Posterior cingulate gyrus (tissue), 11 donors: Measurements from ENCODE around the gene HSPG2.
"Not testable (repeated sequence)": the region's sequence is repeated elsewhere in the genome, so short reads cannot be mapped to it uniquely, and the experiment has no call there.

ENCODE experiments used
- DNase-seq, 10 donors: peaks; one replicate each; pipeline versions ENCODE4 v3.0.0 to v3.0.0-alpha.2; 2020 to 2021; ENCODE audit warnings: mixed read lengths in 3 of 10
- intact Hi-C: fragments of 100-400 bp; cut with DNase I; formaldehyde crosslinking; loops from one replicate; pipeline ENCODE4 v1.15.1; 2023

Gene HSPG2

GRCh38 chr1:21937034-21937371, at the start of gene HSPG2:
HSPG2 (minus strand) TSS chr1:21937310; CDS start chr1:21937217, 93 bp downstream.
- intact Hi-C loops, result loop anchor here (5.0 kb wide), 1 partner anchor 155 kb away; the partner anchor contains the start of gene USP48

GRCh38 chr1:21986386-21986785, 49.3 kb upstream of the HSPG2 start:
- intact Hi-C loops, result not testable (repeated sequence)
- peak in 1 of 10 donors; percentile 25 for DNase-seq

More at GRCh38 chr1:21937034-21937371, at the start of gene HSPG2:
- DNase-seq, result no peak

GRCh38 chr1:21985893-21986292, 48.8 kb upstream of the HSPG2 start:
- intact Hi-C loops, DNase-seq: not testable (repeated sequence)

GRCh38 chr1:21983539-21983938, 46.4 kb upstream of the HSPG2 start:
- DNase-seq, result peak in 1 of 10 donors; percentile 14
- intact Hi-C loops, result not testable (repeated sequence)

GRCh38 chr1:21982122-21982521, 45.0 kb upstream of the HSPG2 start:
- intact Hi-C loops, result not testable (repeated sequence)
- DNase-seq, result peak in 1 of 10 donors; percentile 31

GRCh38 chr1:21981253-21981652, 44.1 kb upstream of the HSPG2 start:
- DNase-seq, result peak in 1 of 10 donors; percentile 22
- intact Hi-C loops, result not testable (repeated sequence)

GRCh38 chr1:21980515-21981220, 43.6 kb upstream of the HSPG2 start:
- peak in 1 of 10 donors; percentile 76 for DNase-seq
- intact Hi-C loops, result not testable (repeated sequence)

GRCh38 chr1:21978209-21978608, 41.1 kb upstream of the HSPG2 start:
- intact Hi-C loops, result not testable (repeated sequence)
- DNase-seq, result peak in 1 of 10 donors; percentile 43

- peak in 2 of 10 donors; percentile 8 to 25 for DNase-seq
- intact Hi-C loops, result not testable (repeated sequence)
Observed at GRCh38 chr1:21976703-21977239, 39.7 kb upstream of the HSPG2 start, which contains the start of gene CELA3B. CELA3B (plus strand) TSS chr1:21977022; CDS start chr1:21977040, 18 bp downstream.

- peak in 1 of 10 donors; percentile 12 for DNase-seq
- intact Hi-C loops, result not testable (repeated sequence)
Observed at GRCh38 chr1:21975296-21975695, 38.2 kb upstream of the HSPG2 start.

GRCh38 chr1:21974699-21975098, 37.6 kb upstream of the HSPG2 start:
- intact Hi-C loops, result not testable (repeated sequence)
- peak in 1 of 10 donors; percentile 18 for DNase-seq

GRCh38 chr1:21973948-21974347, 36.8 kb upstream of the HSPG2 start:
- intact Hi-C loops, result not testable (repeated sequence)
- DNase-seq, result peak in 1 of 10 donors; percentile 15

- intact Hi-C loops, DNase-seq: not testable (repeated sequence)
Observed at GRCh38 chr1:21972973-21973441, 35.9 kb upstream of the HSPG2 start.

GRCh38 chr1:21970523-21970922, 33.4 kb upstream of the HSPG2 start:
- intact Hi-C loops, result not testable (repeated sequence)
- peak in 2 of 10 donors; percentile 0 to 20 for DNase-seq

GRCh38 chr1:21969066-21969465, 32.0 kb upstream of the HSPG2 start:
- intact Hi-C loops, result loop anchor here (10.0 kb wide), 2 partner anchors 264 to 594 kb away; no protein-coding TSS in a partner anchor
- DNase-seq, result peak in 2 of 10 donors; percentile 42 to 76

GRCh38 chr1:21967216-21967615, 30.1 kb upstream of the HSPG2 start:
- intact Hi-C loops, result loop anchor here (10.0 kb wide), 2 partner anchors 262 to 592 kb away; no protein-coding TSS in a partner anchor

GRCh38 chr1:21966247-21967000, 29.3 kb upstream of the HSPG2 start:
- intact Hi-C loops, result loop anchor here (10.0 kb wide), 2 partner anchors 262 to 592 kb away; no protein-coding TSS in a partner anchor
- peak in 2 of 10 donors; percentile 52 to 53 for DNase-seq

More at GRCh38 chr1:21967216-21967615, 30.1 kb upstream of the HSPG2 start:
- not testable (repeated sequence) for DNase-seq

GRCh38 chr1:21963477-21964217, 26.5 kb upstream of the HSPG2 start:
- intact Hi-C loops, result loop anchor here (1.0 to 10.0 kb wide), 4 partner anchors 259 to 589 kb away; partner anchors contain the start of gene ALPL

GRCh38 chr1:21961799-21962198, 24.7 kb upstream of the HSPG2 start:
- intact Hi-C loops, result loop anchor here (5.0 to 10.0 kb wide), 3 partner anchors 257 to 587 kb away; no protein-coding TSS in a partner anchor

More at GRCh38 chr1:21963477-21964217, 26.5 kb upstream of the HSPG2 start:
- peak; percentile 50 to 96 (median 80) for DNase-seq

More at GRCh38 chr1:21961799-21962198, 24.7 kb upstream of the HSPG2 start:
- DNase-seq, result peak in 2 of 10 donors; percentile 32 to 58
